H1 (cell line): Measurements from ENCODE around the gene OR6Q1. TPM values are rescaled to one million over a fixed set of nuclear protein-coding genes. Genes with fewer than 3 reads are reported as not detected.

ENCODE experiments used
- CTCF ChIA-PET: fragments of 300-600 bp; sonication (Branson Sonifier 250); formaldehyde crosslinking; loops from one replicate; lab custom pipeline; 2021; ENCODE audit not compliant: partially characterized antibody; lab: Charles Lee
- POLR2A ChIA-PET: fragments of 300-600 bp; sonication (Branson Sonifier 250); formaldehyde crosslinking; loops from one replicate; lab custom pipeline; 2021; ENCODE audit warnings: inconsistent platforms; ENCODE audit not compliant: partially characterized antibody; lab: Charles Lee
- DNase-seq, 2 experiments: peaks; one replicate each; pipeline versions ENCODE4 v3.0.0 to v3.0.0-alpha.2; 2010 to 2022; ENCODE audit warnings: low spot score in 2 of 2, low read depth in 1 of 2, mixed read lengths in 1 of 2
- FAIRE-seq: peaks from 2 replicates; lab custom pipeline; 2011; peaks lifted over from hg19 to GRCh38; lab: Jason Lieb, UNC
- H2AFZ ChIP-seq: 2 replicates; pipeline ENCODE4 v1.8.1; 2012; ENCODE audit warnings: low read length, inconsistent platforms
- H2AK5ac ChIP-seq: 2 replicates; pipeline ENCODE4 v1.6.1; 2013; ENCODE audit warnings: low read depth, low read length
- H2BK120ac ChIP-seq: replicated peaks from 2 replicates; pipeline ENCODE3; 2013; ENCODE audit warnings: low read depth, low read length, inconsistent platforms
- H2BK12ac ChIP-seq: 2 replicates; pipeline ENCODE4 v1.6.1; 2013; ENCODE audit warnings: low read depth, low read length
- H2BK15ac ChIP-seq: 2 replicates; pipeline ENCODE4 v1.6.1; 2013; ENCODE audit warnings: low read length
- H2BK20ac ChIP-seq: 2 replicates; pipeline ENCODE4 v1.6.1; 2013; ENCODE audit warnings: low read length
- H2BK5ac ChIP-seq: 2 replicates; pipeline ENCODE4 v1.6.1; 2013; ENCODE audit warnings: low read depth, low read length
- H3K14ac ChIP-seq: 2 replicates; pipeline ENCODE4 v1.6.1; 2013; ENCODE audit warnings: inconsistent platforms; ENCODE audit not compliant: insufficient read length
- H3K18ac ChIP-seq: 2 replicates; pipeline ENCODE4 v1.6.1; 2013; ENCODE audit warnings: low read length; ENCODE audit errors: extremely low read depth
- H3K23ac ChIP-seq: 2 replicates; pipeline ENCODE4 v1.6.1; 2013; ENCODE audit warnings: inconsistent platforms; ENCODE audit not compliant: insufficient read length
- H3K23me2 ChIP-seq: 2 replicates; pipeline ENCODE4 v1.6.1; 2013; ENCODE audit warnings: low read depth, low read length
- H3K27ac ChIP-seq: 2 replicates; pipeline ENCODE4 v1.6.1; 2011; ENCODE audit warnings: low read depth, low read length, inconsistent platforms
- H3K27me3 ChIP-seq, 4 experiments: replicated peaks in 1 of 4; 1 replicate in 1 of 4; 2 replicates in 3 of 4; pipeline versions ENCODE4 v1.6.1 to v1.8.1; 2011 to 2013; ENCODE audit warnings: low read length in 3 of 4, mild to moderate bottlenecking in 3 of 4, inconsistent platforms in 2 of 4, mixed read lengths in 2 of 4, moderate library complexity in 1 of 4; ENCODE audit not compliant: control insufficient read depth in 3 of 4, insufficient read depth in 3 of 4; ENCODE audit errors: extremely low read depth in 1 of 4
- H3K36me3 ChIP-seq, 4 experiments: 2 replicates each; pipeline versions ENCODE4 v1.6.1 to v1.8.1; 2011 to 2013; ENCODE audit warnings: mild to moderate bottlenecking in 4 of 4, low read length in 3 of 4, moderate library complexity in 2 of 4, control low read depth in 1 of 4, inconsistent platforms in 1 of 4; ENCODE audit not compliant: insufficient read depth in 4 of 4, control insufficient read depth in 2 of 4
- H3K4ac ChIP-seq: replicated peaks from 2 replicates; pipeline ENCODE3; 2013; ENCODE audit warnings: low read length, low read depth, mixed read lengths, inconsistent platforms; ENCODE audit not compliant: insufficient read length
- H3K4me1 ChIP-seq, 4 experiments: replicated peaks in 1 of 4; 1 replicate in 1 of 4; 2 replicates in 3 of 4; pipeline versions ENCODE4 v1.6.1 to v1.8.1; 2011 to 2013; ENCODE audit warnings: low read length in 3 of 4, inconsistent platforms in 2 of 4, mixed read lengths in 1 of 4; ENCODE audit not compliant: insufficient read depth in 4 of 4, control insufficient read depth in 3 of 4
- H3K4me2 ChIP-seq, 2 experiments: 2 replicates each; pipeline versions ENCODE4 v1.6.1 to v1.8.1; 2011 to 2013; ENCODE audit warnings: low read depth in 2 of 2, low read length in 2 of 2, control low read depth in 1 of 2, inconsistent platforms in 1 of 2, mild to moderate bottlenecking in 1 of 2; ENCODE audit not compliant: insufficient read depth in 1 of 2
- H3K4me3 ChIP-seq, 4 experiments: fragments of 200-600, 300-600 bp in 1 of 4; sonication (generic), shearing (Covaris generic), sonication (Bioruptor Twin) in 1 of 4; 2 replicates each; pipeline versions ENCODE4 v1.5.1 to v1.8.1; 2011 to 2016; ENCODE audit warnings: low read length in 4 of 4, low read depth in 3 of 4, control low read depth in 2 of 4, inconsistent platforms in 2 of 4, mild to moderate bottlenecking in 2 of 4, mixed read lengths in 1 of 4, moderate library complexity in 1 of 4; ENCODE audit not compliant: insufficient read depth in 2 of 4; ENCODE audit errors: extremely low read depth in 1 of 4
- H3K56ac ChIP-seq: replicated peaks from 2 replicates; pipeline ENCODE3; 2013; ENCODE audit warnings: low read depth, mild to moderate bottlenecking, mixed read lengths, low read length, inconsistent platforms; ENCODE audit not compliant: insufficient read length
- H3K79me1 ChIP-seq: 2 replicates; pipeline ENCODE4 v1.6.1; 2013; ENCODE audit warnings: low read depth, low read length, control low read depth
- H3K79me2 ChIP-seq, 2 experiments: 2 replicates each; pipeline versions ENCODE4 v1.6.1 to v1.8.1; 2012 to 2013; ENCODE audit warnings: low read length in 2 of 2, mild to moderate bottlenecking in 2 of 2, inconsistent platforms in 1 of 2; ENCODE audit not compliant: insufficient read depth in 2 of 2, control insufficient read depth in 1 of 2
- H3K9ac ChIP-seq, 4 experiments: replicated peaks in 1 of 4; 1 replicate in 1 of 4; 2 replicates in 3 of 4; pipeline versions ENCODE4 v1.6.1 to v1.8.1; 2011 to 2013; ENCODE audit warnings: low read depth in 3 of 4, low read length in 3 of 4, control low read depth in 2 of 4, mild to moderate bottlenecking in 2 of 4, moderate library complexity in 2 of 4, inconsistent platforms in 1 of 4; ENCODE audit errors: extremely low read depth in 1 of 4
- H3K9me3 ChIP-seq, 2 experiments: 2 replicates each; pipeline versions ENCODE4 v1.6.1 to v1.8.1; 2012 to 2013; ENCODE audit warnings: mild to moderate bottlenecking in 2 of 2, moderate library complexity in 2 of 2, control low read depth in 1 of 2, inconsistent platforms in 1 of 2, low read depth in 1 of 2, low read length in 1 of 2, mixed read lengths in 1 of 2; ENCODE audit not compliant: insufficient read depth in 2 of 2
- H4K20me1 ChIP-seq, 2 experiments: replicated peaks in 1 of 2; 2 replicates each; pipeline versions ENCODE3 to v1.8.1; 2011 to 2013; ENCODE audit warnings: inconsistent platforms in 2 of 2, low read length in 2 of 2, mild to moderate bottlenecking in 1 of 2; ENCODE audit not compliant: insufficient read depth in 2 of 2, control insufficient read depth in 1 of 2
- H4K5ac ChIP-seq: 2 replicates; pipeline ENCODE4 v1.6.1; 2013; ENCODE audit warnings: low read length, low read depth, mixed read lengths, inconsistent platforms; ENCODE audit not compliant: insufficient read length
- H4K8ac ChIP-seq: 2 replicates; pipeline ENCODE4 v1.8.0; 2013; ENCODE audit warnings: mild to moderate bottlenecking, moderate library complexity, low read length, inconsistent platforms; ENCODE audit not compliant: insufficient read depth; ENCODE audit errors: extremely low read depth
- H4K91ac ChIP-seq: replicated peaks from 2 replicates; pipeline ENCODE3; 2013; ENCODE audit warnings: low read length, mixed read lengths, inconsistent platforms; ENCODE audit not compliant: insufficient read length
- BACH1 ChIP-seq: IDR thresholded peaks from 2 replicates; pipeline ENCODE4 v1.6.1; 2012; ENCODE audit warnings: low read length, improper control_type of control experiment
- BRCA1 ChIP-seq: IDR thresholded peaks from 2 replicates; pipeline ENCODE4 v1.6.1; 2012; ENCODE audit warnings: low read depth, low read length, improper control_type of control experiment
- CHD2 ChIP-seq: IDR thresholded peaks from 2 replicates; pipeline ENCODE4 v1.6.1; 2012; ENCODE audit warnings: low read length, improper control_type of control experiment
- EP300 ChIP-seq, 2 experiments: IDR thresholded peaks; 1 replicate in 1 of 2; 2 replicates in 1 of 2; pipeline ENCODE4 v1.6.1; 2011 to 2012; ENCODE audit warnings: low read depth in 2 of 2, low read length in 2 of 2, mild to moderate bottlenecking in 2 of 2, borderline replicate concordance in 1 of 2, inconsistent platforms in 1 of 2, moderate library complexity in 1 of 2
- HDAC2 ChIP-seq, 2 experiments: fragments of 300-600 bp in 1 of 2; sonication (generic) in 1 of 2; IDR thresholded peaks; 2 replicates each; pipeline ENCODE4 v1.6.1; 2011 to 2012; ENCODE audit warnings: low read depth in 2 of 2, low read length in 2 of 2, mild to moderate bottlenecking in 2 of 2, moderate library complexity in 2 of 2, borderline replicate concordance in 1 of 2, inconsistent platforms in 1 of 2
- NANOG ChIP-seq: IDR thresholded peaks from 2 replicates; pipeline ENCODE4 v1.6.1; 2011; ENCODE audit warnings: low read length, low read depth, mild to moderate bottlenecking, inconsistent platforms; ENCODE audit not compliant: insufficient read depth, poor library complexity, severe bottlenecking
- POLR2AphosphoS5 ChIP-seq: IDR thresholded peaks from 2 replicates; pipeline ENCODE4 v1.6.1; 2011; ENCODE audit warnings: low read depth, low read length
- SIN3A ChIP-seq, 2 experiments: IDR thresholded peaks in 1 of 2; conservative IDR thresholded peaks in 1 of 2; 2 replicates each; pipeline ENCODE4 v1.6.1; 2011 to 2012; ENCODE audit warnings: low read length in 2 of 2, improper control_type of control experiment in 1 of 2, low read depth in 1 of 2, mild to moderate bottlenecking in 1 of 2
- polyA plus RNA-seq, 7 experiments: library from polyadenylated mRNA; depleted of rRNA in 3 of 7; stranded (reverse) in 5 of 7; unstranded in 2 of 7; fragments of >200 nt in 5 of 7; fragments of 200-250 nt in 2 of 7; gene quantifications; 1 replicate in 5 of 7; 2 replicates in 1 of 7; 4 replicates in 1 of 7; pipeline versions ENCODE4 v1.2.1 to v1.2.3, GENCODE V29; 2011 to 2013; ENCODE audit warnings: missing spikeins in 2 of 7, mixed read lengths in 2 of 7
- total RNA-seq: library from RNA; stranded (reverse); fragmentation: NEBNext Ultra II Directional; extraction: Animal tissue kit (Norgen Biotek cat#: 25700); gene quantifications from 2 replicates; pipeline ENCODE4 v1.2.1, GENCODE V29; 2021
- TF ChIP-seq, protein P1 (sequence below): IDR thresholded peaks from 2 replicates; pipeline ENCODE4 v1.6.1; 2012; ENCODE audit warnings: inconsistent platforms
- TF ChIP-seq, protein P2 (sequence below): IDR thresholded peaks from 2 replicates; pipeline ENCODE4 v1.6.1; 2011; ENCODE audit warnings: low read length, improper control_type of control experiment

Gene OR6Q1
- total and polyA plus RNA-seq, 2 of the 8 experiments (the other 6 are each of a cell fraction or from before 2014, with no cell fraction given) = not detected

DNA sequence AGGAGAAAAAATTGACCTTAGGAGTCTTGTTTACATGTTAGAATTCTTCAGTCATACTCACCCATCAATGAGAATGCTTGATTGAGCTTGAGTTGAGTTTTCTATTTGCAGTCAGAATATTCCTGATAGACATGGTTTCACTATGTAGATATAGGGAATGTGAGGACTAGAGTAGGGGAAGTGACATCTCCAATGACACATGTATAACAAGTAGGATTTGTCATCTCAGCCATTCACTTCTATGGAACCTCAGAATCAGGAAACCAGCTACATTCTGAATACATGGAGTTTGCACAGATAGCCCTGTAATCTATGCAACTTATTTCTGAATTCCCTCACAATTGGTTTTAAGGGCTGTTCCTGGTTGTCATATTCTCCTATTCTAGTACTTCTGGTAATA lies 27.2 kb upstream of the OR6Q1 start:
- Histone ChIP-seq H3K4me2 (no peak overlapping the region), H2AFZ (no peak overlapping the region), H4K91ac (no peak overlapping the region), H3K79me2 (no peaks in the 10 kb centered on the region), H4K20me1 (no peaks in the 10 kb centered on the region), H3K9me3 (no peaks in the 10 kb centered on the region), H3K27me3 (no peaks in the 10 kb centered on the region), H3K23ac (no peak overlapping the region), H2BK15ac (no peak overlapping the region), H3K14ac (no peak overlapping the region), H3K79me1 (no peaks in the 10 kb centered on the region), H3K27ac (no peak overlapping the region), H3K23me2 (no peaks in the 10 kb centered on the region), H2BK120ac (no peak overlapping the region), H4K8ac (no peak overlapping the region), H2AK5ac (no peak overlapping the region), H3K4me3 (no peak overlapping the region), H2BK12ac (no peak overlapping the region), H3K56ac (no peak overlapping the region), H3K9ac (no peak overlapping the region), H3K4me1 (no peaks in the 10 kb centered on the region), H3K36me3 (no peaks in the 10 kb centered on the region), H2BK5ac (no peak overlapping the region), H3K4ac (no peak overlapping the region), H2BK20ac (no peak overlapping the region), H4K5ac (no peak overlapping the region), H3K18ac (no peak overlapping the region)
- DNase-seq (no peak), FAIRE-seq (no peak)
- ChIA-PET POLR2A (no interaction called here), CTCF (no interaction called here)
- TF ChIP-seq HDAC2 (IDR thresholded peaks at IDR 0.05; ENCODE audit: borderline replicate concordance in 1 of 2, low read depth in 2 of 2, low read length in 2 of 2) (no peak), SIN3A (conservative IDR thresholded peaks at IDR 0.05 in 1 of 2, IDR thresholded peaks at IDR 0.05 in 1 of 2; ENCODE audit: low read depth in 1 of 2, low read length in 2 of 2) (no peak), EP300 (IDR thresholded peaks at IDR 0.05; ENCODE audit: borderline replicate concordance in 1 of 2, low read depth in 2 of 2, low read length in 2 of 2) (no peak), BRCA1 (no peak), BACH1 (no peak), NANOG (no peak), CHD2 (no peak), POLR2AphosphoS5 (no peak)
- TF ChIP-seq, protein P1, sequence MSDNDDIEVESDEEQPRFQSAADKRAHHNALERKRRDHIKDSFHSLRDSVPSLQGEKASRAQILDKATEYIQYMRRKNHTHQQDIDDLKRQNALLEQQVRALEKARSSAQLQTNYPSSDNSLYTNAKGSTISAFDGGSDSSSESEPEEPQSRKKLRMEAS = no peak
- TF ChIP-seq, protein P2, sequence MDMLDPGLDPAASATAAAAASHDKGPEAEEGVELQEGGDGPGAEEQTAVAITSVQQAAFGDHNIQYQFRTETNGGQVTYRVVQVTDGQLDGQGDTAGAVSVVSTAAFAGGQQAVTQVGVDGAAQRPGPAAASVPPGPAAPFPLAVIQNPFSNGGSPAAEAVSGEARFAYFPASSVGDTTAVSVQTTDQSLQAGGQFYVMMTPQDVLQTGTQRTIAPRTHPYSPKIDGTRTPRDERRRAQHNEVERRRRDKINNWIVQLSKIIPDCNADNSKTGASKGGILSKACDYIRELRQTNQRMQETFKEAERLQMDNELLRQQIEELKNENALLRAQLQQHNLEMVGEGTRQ = no peak
